ENCODE measurements around the gene PRRC2A. TPM values are rescaled to one million over a fixed set of nuclear protein-coding genes. Genes with fewer than 3 reads are reported as not detected.

PRRC2A gene
- total and polyA plus RNA-seq, 11 donors: 75.1 to 119 (median 97.4) TPM

DNA sequence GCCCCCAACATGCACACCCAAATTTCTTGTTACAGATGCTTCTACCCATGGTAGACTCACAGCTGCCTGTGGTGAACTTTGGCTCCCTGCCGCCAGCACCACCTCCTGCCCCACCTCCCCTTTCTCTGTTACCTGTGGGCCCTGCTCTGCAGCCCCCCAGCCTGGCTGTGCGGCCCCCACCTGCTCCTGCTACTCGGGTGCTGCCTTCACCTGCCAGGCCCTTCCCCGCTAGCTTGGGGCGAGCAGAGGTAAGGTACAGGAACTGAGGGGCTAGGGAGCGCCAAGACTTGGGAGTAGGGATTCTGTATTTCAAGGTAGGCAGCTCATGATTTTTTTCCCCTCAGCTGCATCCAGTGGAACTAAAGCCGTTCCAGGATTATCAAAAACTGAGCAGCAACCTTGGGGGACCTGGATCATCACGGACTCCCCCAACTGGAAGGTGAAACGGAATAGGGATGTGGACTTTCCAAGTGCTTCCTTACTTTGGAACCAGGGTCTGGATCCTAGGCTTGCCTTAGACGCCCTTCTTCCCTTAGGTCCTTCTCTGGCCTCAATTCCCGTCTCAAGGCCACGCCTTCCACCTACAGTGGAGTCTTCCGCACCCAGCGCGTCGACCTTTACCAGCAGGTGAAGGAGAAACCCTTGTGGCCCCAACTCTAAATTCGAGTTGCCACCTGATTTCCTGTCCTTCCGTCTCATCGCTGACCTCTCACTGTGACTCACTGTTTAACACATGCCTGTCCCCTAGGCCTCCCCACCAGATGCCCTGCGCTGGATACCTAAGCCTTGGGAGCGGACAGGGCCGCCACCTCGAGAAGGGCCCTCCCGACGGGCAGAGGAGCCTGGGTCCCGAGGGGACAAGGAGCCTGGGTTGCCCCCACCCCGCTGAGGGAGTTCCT lies 16.4 kb downstream of the PRRC2A start:
- TF ChIP-seq, protein P1, sequence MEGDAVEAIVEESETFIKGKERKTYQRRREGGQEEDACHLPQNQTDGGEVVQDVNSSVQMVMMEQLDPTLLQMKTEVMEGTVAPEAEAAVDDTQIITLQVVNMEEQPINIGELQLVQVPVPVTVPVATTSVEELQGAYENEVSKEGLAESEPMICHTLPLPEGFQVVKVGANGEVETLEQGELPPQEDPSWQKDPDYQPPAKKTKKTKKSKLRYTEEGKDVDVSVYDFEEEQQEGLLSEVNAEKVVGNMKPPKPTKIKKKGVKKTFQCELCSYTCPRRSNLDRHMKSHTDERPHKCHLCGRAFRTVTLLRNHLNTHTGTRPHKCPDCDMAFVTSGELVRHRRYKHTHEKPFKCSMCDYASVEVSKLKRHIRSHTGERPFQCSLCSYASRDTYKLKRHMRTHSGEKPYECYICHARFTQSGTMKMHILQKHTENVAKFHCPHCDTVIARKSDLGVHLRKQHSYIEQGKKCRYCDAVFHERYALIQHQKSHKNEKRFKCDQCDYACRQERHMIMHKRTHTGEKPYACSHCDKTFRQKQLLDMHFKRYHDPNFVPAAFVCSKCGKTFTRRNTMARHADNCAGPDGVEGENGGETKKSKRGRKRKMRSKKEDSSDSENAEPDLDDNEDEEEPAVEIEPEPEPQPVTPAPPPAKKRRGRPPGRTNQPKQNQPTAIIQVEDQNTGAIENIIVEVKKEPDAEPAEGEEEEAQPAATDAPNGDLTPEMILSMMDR (IDR thresholded peaks at IDR 0.05): no peak
- no peak for TF ChIP-seq POLR2A (IDR thresholded peaks at IDR 0.05)
- no peak for DNase-seq
- WGBS, 4 donors: 78 to 83% (median 82%) methylated on average over 24 to 27 of the region's 27 CpGs
- Histone ChIP-seq H3K27ac (no peak overlapping the region), H3K4me3 (no peak overlapping the region), H3K9me3 (no peaks in the 10 kb centered on the region), H3K36me3 (peaks cover 2 to 100% (median 100%) of the 10 kb centered on the region in 9 donors), H3K4me1 (peaks cover 0 to 4% (median 0%) of the 10 kb centered on the region in 12 donors), H3K27me3 (no peaks in the 10 kb centered on the region)
- intact Hi-C loops (cut with DNase I): no loop called here
- ATAC-seq: peak in 2 of 4 donors; percentile 2 to 5

- H3K4me3 ChIP-seq: no peak overlapping the region
- H3K4me1 ChIP-seq: no peaks in the 10 kb centered on the region
- TF ChIP-seq, protein P1 (IDR thresholded peaks at IDR 0.05): no peak
- TF ChIP-seq POLR2A (IDR thresholded peaks at IDR 0.05): no peak
- peaks cover 7 to 100% (median 100%) of the 10 kb centered on the region in 9 donors for H3K36me3 ChIP-seq
- WGBS, 4 donors: 78 to 88% (median 83%) methylated on average over 9 of the region's 9 CpGs
- intact Hi-C loops (cut with DNase I): no loop called here
- H3K27ac ChIP-seq: no peak overlapping the region
- ATAC-seq (no peak), DNase-seq (no peak)
- H3K27me3 ChIP-seq: no peaks in the 10 kb centered on the region
- H3K9me3 ChIP-seq: no peaks in the 10 kb centered on the region
These were observed 18.5 kb downstream of the PRRC2A start for GRCh38 chr6:31639043-31639442.

DNA sequence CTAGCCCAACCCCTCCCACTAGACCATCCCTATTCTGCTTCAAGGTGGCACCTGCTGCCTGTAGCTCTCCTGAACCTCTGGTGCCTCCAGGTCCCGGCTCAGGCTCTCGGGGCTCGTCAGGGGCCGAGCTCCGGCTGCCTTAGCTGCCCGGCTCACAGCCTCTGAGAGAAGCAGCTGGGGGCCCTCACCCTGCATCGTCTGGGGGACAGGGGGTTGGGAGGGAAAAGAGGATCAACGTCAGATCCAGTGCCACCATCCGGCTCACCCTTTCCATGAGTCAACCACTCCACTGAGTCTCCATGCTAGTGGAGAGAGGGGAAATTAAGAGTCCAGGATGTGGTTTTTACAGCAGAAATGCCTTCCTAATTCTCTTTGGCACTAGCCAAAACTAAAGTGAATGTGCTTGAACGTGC lies 18.9 kb downstream of the PRRC2A start:
- H3K36me3 ChIP-seq: peaks cover 7 to 100% (median 100%) of the 10 kb centered on the region in 9 donors
- no peaks in the 10 kb centered on the region for H3K27me3 ChIP-seq
- intact Hi-C loops (cut with DNase I): no loop called here
- no peaks in the 10 kb centered on the region for H3K9me3 ChIP-seq
- TF ChIP-seq, protein P1 (IDR thresholded peaks at IDR 0.05): no peak
- no peak for TF ChIP-seq POLR2A (IDR thresholded peaks at IDR 0.05)
- ATAC-seq (no peak), DNase-seq (no peak)
- H3K4me1 ChIP-seq: no peaks in the 10 kb centered on the region
- no peak overlapping the region for H3K27ac ChIP-seq
- H3K4me3 ChIP-seq: no peak overlapping the region
- WGBS, 4 donors: 80 to 89% (median 84%) methylated on average over 2 to 10 of the region's 10 CpGs

GRCh38 chr6:31640612-31641011 lies 20.1 kb downstream of the PRRC2A start:
- intact Hi-C loops (cut with DNase I): no loop called here
- 95 to 99% (median 98%) methylated on average over 6 of the region's 6 CpGs for WGBS, 4 donors
- no peak overlapping the region for H3K27ac ChIP-seq
- TF ChIP-seq, protein P1 (IDR thresholded peaks at IDR 0.05): no peak
- TF ChIP-seq POLR2A (IDR thresholded peaks at IDR 0.05): no peak
- peaks cover 4 to 100% (median 100%) of the 10 kb centered on the region in 9 donors for H3K36me3 ChIP-seq
- H3K27me3 ChIP-seq: no peaks in the 10 kb centered on the region
- H3K4me3 ChIP-seq: no peak overlapping the region
- DNase-seq (no peak), ATAC-seq (no peak)
- H3K4me1 ChIP-seq: no peaks in the 10 kb centered on the region
- H3K9me3 ChIP-seq: no peaks in the 10 kb centered on the region
